Measurements from ENCODE around the gene LEF1.

DNA sequence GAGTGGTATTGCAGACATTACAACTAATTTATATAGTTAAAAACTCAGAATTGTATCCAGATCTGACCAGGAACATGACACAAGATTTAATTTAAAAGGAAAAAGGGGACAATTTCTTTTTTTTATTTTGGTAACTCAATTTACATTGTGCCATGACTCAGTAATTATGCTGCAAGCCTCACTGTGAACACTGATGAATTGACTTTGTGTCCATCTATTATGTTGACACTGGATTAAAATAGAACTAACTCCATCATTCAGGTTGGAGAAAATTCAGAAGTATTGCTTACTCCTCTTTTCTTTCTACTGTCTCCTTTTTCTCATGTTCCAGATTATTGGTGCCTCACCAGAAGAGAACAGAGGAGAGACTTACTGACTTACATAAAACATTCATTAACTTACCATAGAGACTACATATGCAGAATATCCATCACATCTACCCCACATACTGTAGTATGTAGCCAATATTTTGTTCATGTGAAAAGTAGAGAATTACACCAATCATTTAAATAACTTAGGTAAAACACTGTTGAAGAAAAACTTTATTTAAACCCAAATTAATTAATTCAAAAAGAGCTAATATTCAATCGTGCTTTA, 15.8 kb upstream of the LEF1 start:
- TF ChIP-seq, protein P1, sequence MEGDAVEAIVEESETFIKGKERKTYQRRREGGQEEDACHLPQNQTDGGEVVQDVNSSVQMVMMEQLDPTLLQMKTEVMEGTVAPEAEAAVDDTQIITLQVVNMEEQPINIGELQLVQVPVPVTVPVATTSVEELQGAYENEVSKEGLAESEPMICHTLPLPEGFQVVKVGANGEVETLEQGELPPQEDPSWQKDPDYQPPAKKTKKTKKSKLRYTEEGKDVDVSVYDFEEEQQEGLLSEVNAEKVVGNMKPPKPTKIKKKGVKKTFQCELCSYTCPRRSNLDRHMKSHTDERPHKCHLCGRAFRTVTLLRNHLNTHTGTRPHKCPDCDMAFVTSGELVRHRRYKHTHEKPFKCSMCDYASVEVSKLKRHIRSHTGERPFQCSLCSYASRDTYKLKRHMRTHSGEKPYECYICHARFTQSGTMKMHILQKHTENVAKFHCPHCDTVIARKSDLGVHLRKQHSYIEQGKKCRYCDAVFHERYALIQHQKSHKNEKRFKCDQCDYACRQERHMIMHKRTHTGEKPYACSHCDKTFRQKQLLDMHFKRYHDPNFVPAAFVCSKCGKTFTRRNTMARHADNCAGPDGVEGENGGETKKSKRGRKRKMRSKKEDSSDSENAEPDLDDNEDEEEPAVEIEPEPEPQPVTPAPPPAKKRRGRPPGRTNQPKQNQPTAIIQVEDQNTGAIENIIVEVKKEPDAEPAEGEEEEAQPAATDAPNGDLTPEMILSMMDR (IDR thresholded peaks at IDR 0.05; ENCODE audit: low read depth, low read length), result no peak
- TF ChIP-seq EZH2phosphoT487 (IDR thresholded peaks at IDR 0.05; ENCODE audit: low read depth), result no peak
